HK-2 (cell line): ENCODE results near the gene FBXL15.

Experiments
- DNase-seq: peaks from one replicate; pipeline ENCODE4 v3.0.0-alpha.2; 2018; ENCODE audit not compliant: unreplicated experiment

The FBXL15 gene, protein sequence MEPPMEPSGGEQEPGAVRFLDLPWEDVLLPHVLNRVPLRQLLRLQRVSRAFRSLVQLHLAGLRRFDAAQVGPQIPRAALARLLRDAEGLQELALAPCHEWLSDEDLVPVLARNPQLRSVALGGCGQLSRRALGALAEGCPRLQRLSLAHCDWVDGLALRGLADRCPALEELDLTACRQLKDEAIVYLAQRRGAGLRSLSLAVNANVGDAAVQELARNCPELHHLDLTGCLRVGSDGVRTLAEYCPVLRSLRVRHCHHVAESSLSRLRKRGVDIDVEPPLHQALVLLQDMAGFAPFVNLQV

GRCh38 chr10:102420714-102421506, at the start of gene FBXL15:
FBXL15 (plus strand) TSS chr10:102420836; CDS start chr10:102421130, 294 bp downstream.
- peak; percentile 99 for DNase-seq

DNA sequence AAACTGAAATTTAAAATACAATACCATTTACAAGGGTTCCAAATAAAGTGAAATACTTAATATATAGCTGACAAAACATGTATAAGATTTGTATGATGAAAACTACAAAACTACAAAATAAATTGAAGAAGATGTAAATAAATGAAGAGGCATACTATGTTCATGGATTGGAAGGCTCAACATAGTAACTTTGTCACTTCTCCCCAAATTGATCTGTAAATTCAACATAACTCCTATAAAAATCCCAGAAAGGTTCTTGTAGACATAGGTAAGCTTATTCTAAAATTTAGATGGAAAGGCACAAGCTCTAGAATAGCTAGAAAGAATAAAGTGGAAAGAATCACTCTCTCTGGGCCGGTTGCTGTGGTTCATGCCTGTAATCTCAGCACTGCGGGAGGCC, 49.3 kb upstream of the FBXL15 start:
- DNase-seq = no peak

- DNase-seq = no peak
These were observed 45.4 kb upstream of the FBXL15 start for GRCh38 chr10:102375250-102375649.

DNA sequence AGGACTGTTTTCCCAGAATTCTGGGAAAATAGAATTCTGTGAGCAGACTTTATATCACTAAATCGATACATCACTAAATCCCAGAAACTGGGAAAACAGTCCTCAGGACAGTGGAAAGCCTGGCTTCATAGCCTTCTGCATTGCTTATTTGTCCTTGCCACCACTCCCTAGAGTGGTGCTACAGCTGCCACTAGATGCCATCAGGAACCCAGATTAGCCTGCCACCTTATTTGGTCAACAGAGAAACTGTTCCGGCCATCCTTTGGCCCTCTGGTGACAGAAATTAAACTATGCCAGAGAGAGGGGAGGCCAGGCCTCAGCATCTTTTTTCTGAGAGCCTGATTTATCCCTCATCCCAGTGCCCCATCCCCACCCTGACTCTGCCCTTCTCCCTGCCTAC, 44.8 kb upstream of the FBXL15 start:
- no peak for DNase-seq

GRCh38 chr10:102376901-102377300, 43.7 kb upstream of the FBXL15 start:
- DNase-seq = no peak

DNA sequence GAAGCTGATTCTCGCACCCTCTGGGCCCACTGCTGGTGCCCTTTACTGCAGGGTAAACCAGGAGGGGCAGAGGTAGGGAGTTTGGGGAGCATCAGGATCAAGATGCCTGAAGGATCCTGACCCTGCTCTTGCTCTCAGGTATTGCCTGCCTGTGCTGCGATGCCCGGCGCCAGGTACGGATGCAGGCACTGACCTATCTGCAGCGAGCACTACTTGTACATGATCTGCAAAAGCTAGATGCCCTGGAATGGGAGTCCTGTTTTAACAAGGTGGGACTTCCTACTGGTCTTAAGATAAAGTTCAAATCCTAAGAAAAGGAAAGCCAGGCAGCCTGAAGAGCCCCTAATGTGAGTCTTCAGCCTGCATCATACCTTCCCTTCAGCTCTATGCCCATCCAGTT, 41.3 kb upstream of the FBXL15 start:
- DNase-seq = no peak

DNA sequence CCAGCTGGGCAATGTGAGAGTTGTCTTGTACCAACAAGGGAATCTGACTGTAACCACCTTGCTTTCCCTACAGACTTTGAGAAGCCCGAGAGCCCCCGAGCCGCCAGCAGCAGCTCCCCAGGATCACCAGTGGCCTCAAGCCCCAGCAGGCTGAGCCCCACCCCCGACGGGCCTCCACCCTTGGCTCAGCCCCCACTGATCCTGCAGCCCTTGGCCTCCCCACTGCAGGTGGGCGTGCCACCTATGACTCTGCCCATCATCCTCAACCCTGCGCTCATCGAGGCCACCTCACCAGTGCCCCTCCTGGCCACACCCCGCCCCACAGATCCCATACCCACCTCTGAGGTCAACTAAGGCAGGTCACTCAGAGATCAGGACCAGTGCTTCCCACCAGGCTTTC, 38.7 kb upstream of the FBXL15 start:
- no peak for DNase-seq

- DNase-seq = no peak
These were observed 37.8 kb upstream of the FBXL15 start for GRCh38 chr10:102382871-102383270.

DNA sequence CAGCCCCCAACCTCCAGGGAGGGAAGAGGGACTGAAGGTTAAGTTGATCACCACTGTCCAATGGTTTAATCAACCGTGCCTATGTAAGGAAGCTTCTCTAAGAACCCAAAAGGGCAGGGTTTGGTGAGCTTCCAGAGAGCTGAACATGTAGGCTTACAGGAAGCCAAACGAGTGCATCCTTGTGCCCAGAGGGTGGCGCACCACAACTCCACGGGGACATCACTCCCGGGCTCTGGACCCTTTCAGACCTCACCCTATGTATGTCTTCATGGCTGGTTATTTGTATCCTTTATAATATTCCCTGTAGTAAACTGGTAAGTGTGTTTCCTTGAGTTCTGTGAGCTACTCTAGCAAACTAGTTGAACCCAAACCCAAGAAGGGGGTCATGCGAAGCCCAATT, 36.6 kb upstream of the FBXL15 start:
- no peak for DNase-seq

- no peak for DNase-seq
These were observed 35.8 kb upstream of the FBXL15 start for GRCh38 chr10:102384606-102385429.

GRCh38 chr10:102389894-102390293, 30.7 kb upstream of the FBXL15 start:
- no peak for DNase-seq

GRCh38 chr10:102392306-102392705, 28.3 kb upstream of the FBXL15 start:
- DNase-seq = no peak

DNA sequence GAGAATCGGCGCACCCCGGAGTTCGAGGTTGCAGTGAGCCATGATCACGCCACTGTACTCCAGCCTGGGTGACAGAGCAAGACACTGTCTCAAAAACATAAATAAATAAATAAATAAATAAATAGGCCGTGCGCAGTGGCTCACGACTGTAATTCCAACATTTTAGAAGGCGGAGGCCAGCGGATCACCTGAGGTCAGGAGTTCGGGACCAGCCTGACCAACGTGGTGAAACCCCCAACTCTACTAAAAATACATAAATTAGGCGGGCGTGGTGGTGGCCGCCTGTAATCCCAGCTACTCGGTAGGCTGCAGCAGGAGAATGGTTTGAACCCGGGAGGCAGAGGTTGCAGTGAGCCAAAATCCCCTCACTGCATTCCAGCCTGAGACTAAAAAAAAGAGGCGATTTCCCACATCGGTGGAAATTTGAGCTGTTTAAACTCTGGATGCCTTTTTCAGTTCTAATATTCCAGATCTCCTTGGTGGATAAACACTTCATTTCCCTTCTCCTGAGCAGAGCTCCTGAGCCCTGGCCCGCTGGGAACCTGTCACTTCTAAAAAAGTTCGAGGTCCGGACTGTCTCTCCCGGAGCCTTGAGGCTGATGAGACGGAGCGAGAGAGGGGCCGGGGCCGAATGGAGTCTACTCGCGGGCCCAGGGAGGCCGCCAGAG, 27.1 kb upstream of the FBXL15 start:
- DNase-seq = no peak

- peak; percentile 99 for DNase-seq
These were observed 26.4 kb upstream of the FBXL15 start for GRCh38 chr10:102394079-102394800.

GRCh38 chr10:102394801-102395399, 25.7 kb upstream of the FBXL15 start:
- DNase-seq = no peak

DNA sequence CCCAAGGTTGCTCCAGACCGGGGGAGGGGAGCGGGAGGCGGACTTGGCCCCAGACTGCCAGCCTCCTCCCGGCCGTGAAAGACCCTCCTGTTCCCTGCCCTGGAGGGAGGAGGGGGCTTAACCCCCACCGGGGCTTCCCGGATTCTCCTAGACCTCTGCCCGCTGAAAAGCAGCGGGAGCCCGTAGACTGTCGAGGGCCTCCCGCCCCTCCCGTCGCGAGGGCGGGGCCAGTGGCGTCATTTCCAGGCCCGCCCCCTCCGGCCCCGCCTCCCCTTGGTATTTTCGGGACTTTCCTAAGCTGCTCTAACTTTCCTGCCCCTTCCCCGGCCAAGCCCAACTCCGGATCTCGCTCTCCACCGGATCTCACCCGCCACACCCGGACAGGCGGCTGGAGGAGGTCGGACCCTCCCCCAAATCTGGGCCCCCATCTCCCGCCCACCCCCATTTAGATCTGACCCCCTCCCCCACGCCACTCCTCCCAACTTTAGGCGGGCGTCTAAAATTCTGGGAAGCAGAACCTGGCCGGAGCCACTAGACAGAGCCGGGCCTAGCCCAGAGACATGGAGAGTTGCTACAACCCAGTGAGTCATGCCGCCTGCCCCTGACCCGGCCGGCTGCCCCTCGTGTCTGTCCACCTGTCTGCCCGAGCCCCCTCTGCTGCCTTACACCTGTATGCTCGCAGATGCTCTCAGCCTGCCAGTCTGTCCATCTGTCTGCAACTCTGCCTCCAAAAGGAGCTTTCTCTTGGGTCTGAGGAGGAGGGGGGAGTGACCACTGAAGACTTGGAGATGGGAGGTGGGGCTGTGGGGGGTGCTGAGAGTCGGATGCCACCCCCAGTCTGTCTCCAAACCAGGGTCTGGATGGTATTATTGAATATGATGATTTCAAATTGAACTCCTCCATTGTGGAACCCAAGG, 25.0 kb upstream of the FBXL15 start, which contains the start of gene NFKB2:
Gene NFKB2, plus strand, starts transcription at position 306 of the 917 bp plus-strand sequence. Its CDS starts 255 bp downstream, at position 561.
- peak; percentile 92 for DNase-seq

- no peak for DNase-seq
These were observed 24.4 kb upstream of the FBXL15 start for GRCh38 chr10:102396317-102396650.

DNA sequence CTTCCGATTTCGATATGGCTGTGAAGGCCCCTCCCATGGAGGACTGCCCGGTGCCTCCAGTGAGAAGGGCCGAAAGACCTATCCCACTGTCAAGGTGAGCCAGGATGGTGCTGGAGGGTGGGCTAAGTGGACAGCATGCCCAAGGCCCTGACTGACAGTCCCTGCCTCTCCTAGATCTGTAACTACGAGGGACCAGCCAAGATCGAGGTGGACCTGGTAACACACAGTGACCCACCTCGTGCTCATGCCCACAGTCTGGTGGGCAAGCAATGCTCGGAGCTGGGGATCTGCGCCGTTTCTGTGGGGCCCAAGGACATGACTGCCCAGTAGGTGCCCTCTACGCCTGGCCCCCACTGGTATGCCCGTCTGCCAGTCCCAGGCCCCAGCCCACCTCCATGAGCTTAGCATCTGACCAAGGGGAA, 23.9 kb upstream of the FBXL15 start:
- no peak for DNase-seq
